Cardiac septum (tissue), 1 donor: Measurements from ENCODE around the gene GBGT1. TPM values are rescaled to one million over a fixed set of nuclear protein-coding genes. Genes with fewer than 3 reads are reported as not detected.

Experiments used
- DNase-seq: peaks from one replicate; pipeline ENCODE4 v3.0.0-alpha.2; 2020; ENCODE audit warnings: low spot score
- intact Hi-C: fragments of 100-400 bp; cut with DNase I; formaldehyde crosslinking; loops from one replicate; pipeline ENCODE4 v1.14.0; 2022
- total RNA-seq: library from RNA; stranded (reverse); fragmentation: NEBNext Ultra II Directional; extraction: Animal tissue kit (Norgen Biotek cat#: 25700); gene quantifications from one replicate; pipeline ENCODE4 v1.2.1, GENCODE V29; 2021
- donor health status: DM: no; HTN: no; CAD: no.

The GBGT1 gene
- total RNA-seq, 1 donor from 2014 or later = 4.6 TPM

GRCh38 chr9:133147412-133148198 lies 16.1 kb downstream of the GBGT1 start:
- peak; percentile 89 for DNase-seq
- intact Hi-C loops = loop anchor here (1.0 to 5.0 kb wide), 4 partner anchors 27 to 115 kb away; partner anchors contain the start of genes GTF3C5 and RALGDS

- intact Hi-C loops = loop anchor here (1.0 to 5.0 kb wide), 3 partner anchors 44 to 115 kb away; partner anchors contain the start of gene GTF3C5
- no peak for DNase-seq
Observed at GRCh38 chr9:133146746-133147411, 16.8 kb downstream of the GBGT1 start.

GRCh38 chr9:133144904-133145851 lies 18.5 kb downstream of the GBGT1 start:
- intact Hi-C loops = loop anchor here (5.0 kb wide), 2 partner anchors 93 to 113 kb away; partner anchors contain the start of gene GTF3C5
- DNase-seq = no peak

GRCh38 chr9:133144142-133144903 lies 19.4 kb downstream of the GBGT1 start:
- DNase-seq = peak; percentile 85
- intact Hi-C loops = no loop called here

GRCh38 chr9:133143639-133144141 lies 20.0 kb downstream of the GBGT1 start:
- intact Hi-C loops = no loop called here

GRCh38 chr9:133142684-133143622 lies 20.8 kb downstream of the GBGT1 start:
- no peak for DNase-seq
- intact Hi-C loops = no loop called here

More at GRCh38 chr9:133143639-133144141, 20.0 kb downstream of the GBGT1 start:
- DNase-seq = no peak

GRCh38 chr9:133141833-133142595 lies 21.7 kb downstream of the GBGT1 start:
- intact Hi-C loops = no loop called here
- DNase-seq = no peak

- DNase-seq = no peak
- intact Hi-C loops = no loop called here
Observed at GRCh38 chr9:133140606-133141005, 23.1 kb downstream of the GBGT1 start.

- DNase-seq = no peak
- intact Hi-C loops = no loop called here
Observed at GRCh38 chr9:133140174-133140505, 23.6 kb downstream of the GBGT1 start.

GRCh38 chr9:133139246-133140173 lies 24.2 kb downstream of the GBGT1 start:
- no peak for DNase-seq
- intact Hi-C loops = loop anchor here (5.0 kb wide), 1 partner anchor 82 kb away; no protein-coding TSS in a partner anchor

- intact Hi-C loops = loop anchor here (5.0 kb wide), 1 partner anchor 80 kb away; no protein-coding TSS in a partner anchor
- no peak for DNase-seq
Observed at GRCh38 chr9:133137451-133138231, 26.1 kb downstream of the GBGT1 start.

- DNase-seq = peak; percentile 84
- intact Hi-C loops = loop anchor here (5.0 kb wide), 1 partner anchor 78 kb away; no protein-coding TSS in a partner anchor
Observed at GRCh38 chr9:133135146-133135745, 28.5 kb downstream of the GBGT1 start.

- no peak for DNase-seq
- intact Hi-C loops = loop anchor here (5.0 kb wide), 1 partner anchor 77 kb away; no protein-coding TSS in a partner anchor
Observed at GRCh38 chr9:133134388-133135145, 29.1 kb downstream of the GBGT1 start.
